SU-DHL-6 (cell line): Measurements from ENCODE around the gene MSH3.

Source experiments
- CTCF ChIP-seq: fragments of 200-600 bp; sonication (generic); IDR thresholded peaks from one replicate; pipeline ENCODE4 v1.5.1; 2017; ENCODE audit warnings: antibody characterized with exemption, mild to moderate bottlenecking, low read length, moderate library complexity; ENCODE audit not compliant: insufficient read depth, poor library complexity, severe bottlenecking
- EZH2phosphoT487 ChIP-seq: fragments of 200-600 bp; sonication (generic), shearing (Covaris generic); conservative IDR thresholded peaks from 2 replicates; pipeline ENCODE4 v1.6.1; 2018; ENCODE audit warnings: mild to moderate bottlenecking, antibody characterized with exemption, low read length, moderate library complexity, mixed read lengths

DNA sequence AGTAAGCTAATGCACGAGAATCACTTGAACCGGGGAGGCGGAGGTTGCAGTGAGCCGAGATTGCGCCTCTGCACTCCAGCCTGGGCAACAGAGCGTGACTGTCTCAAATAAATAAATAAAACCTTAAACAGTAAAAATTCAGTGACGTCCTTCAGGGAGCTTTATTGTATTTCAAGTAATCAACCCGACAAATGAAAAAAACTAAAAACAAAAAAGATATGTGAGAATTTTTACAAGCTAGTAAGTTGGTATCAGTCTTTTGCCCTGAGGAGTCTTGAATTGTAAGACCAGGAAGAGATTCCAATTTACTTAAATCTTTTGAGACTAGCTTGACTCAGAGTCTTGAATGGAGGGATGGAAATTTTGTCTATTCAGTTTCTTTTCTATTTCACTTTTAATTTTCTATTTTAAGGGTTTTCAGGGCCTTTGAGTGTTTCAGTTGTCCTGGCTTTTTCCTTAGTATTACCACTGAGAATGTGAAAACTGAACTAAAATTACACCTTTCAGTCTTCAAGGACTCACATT lies 126.4 kb downstream of the MSH3 start:
- no peak for TF ChIP-seq EZH2phosphoT487
- TF ChIP-seq CTCF, result no peak
